ENCODE measurements around the gene SPTBN1. TPM values are rescaled to one million over a fixed set of nuclear protein-coding genes. Genes with fewer than 3 reads are reported as not detected.

The SPTBN1 gene
- total and polyA plus RNA-seq, 4 experiments from 2014 or later = 2.9 to 121 (median 87.3) TPM

- Histone ChIP-seq H3K36me3 (ENCODE audit: insufficient read depth, low read length) (no peaks in the 10 kb centered on the region), H3K9me3 (ENCODE audit: control insufficient read depth in 1 of 2, low read length in 2 of 2) (no peaks in the 10 kb centered on the region), H3K4me3 (ENCODE audit: low read length in 2 of 2) (no peak overlapping the region), H3K27me3 (ENCODE audit: insufficient read depth, low read length) (no peaks in the 10 kb centered on the region), H3K27ac (ENCODE audit: low read depth, low read length) (no peak overlapping the region), H3K4me1 (ENCODE audit: insufficient read depth, low read length) (no peaks in the 10 kb centered on the region)
- Mint-ChIP-seq H3K4me3 (no peak overlapping the region), H3K4me1 (peaks cover 4 to 13% (median 7%) of the 10 kb centered on the region in 4 donors), H3K27me3 (peaks cover 0 to 2% of the 10 kb centered on the region in 2 donors), H3K27ac (no peak overlapping the region), H3K36me3 (no peaks in the 10 kb centered on the region), H3K9me3 (no peaks in the 10 kb centered on the region)
- ChIA-PET POLR2A (ENCODE audit: partially characterized antibody) (no interaction called here), CTCF (ENCODE audit: partially characterized antibody) (no interaction called here)
- no peak for DNase-seq
- intact Hi-C loops (cut with micrococcal nuclease) = no loop called here
These were observed 27.9 kb upstream of the SPTBN1 start for GRCh38 chr2:54428108-54428831.

- DNase-seq = no peak
- POLR2A ChIA-PET (ENCODE audit: partially characterized antibody) = no interaction called here
- H3K27me3 ChIP-seq (ENCODE audit: insufficient read depth, low read length) = no peaks in the 10 kb centered on the region
- Mint-ChIP-seq H3K9me3 (no peaks in the 10 kb centered on the region), H3K27ac (no peak overlapping the region), H3K4me1 (peaks cover 4 to 13% (median 7%) of the 10 kb centered on the region in 4 donors), H3K36me3 (no peaks in the 10 kb centered on the region), H3K27me3 (peaks cover 1 to 2% of the 10 kb centered on the region in 2 donors), H3K4me3 (no peak overlapping the region)
- H3K27ac ChIP-seq (ENCODE audit: low read depth, low read length) = no peak overlapping the region
- H3K4me1 ChIP-seq (ENCODE audit: insufficient read depth, low read length) = no peaks in the 10 kb centered on the region
- intact Hi-C loops (cut with micrococcal nuclease) = no loop called here
- no peaks in the 10 kb centered on the region for H3K36me3 ChIP-seq (ENCODE audit: insufficient read depth, low read length)
- CTCF ChIA-PET (ENCODE audit: partially characterized antibody) = no interaction called here
- no peak overlapping the region for H3K4me3 ChIP-seq (ENCODE audit: low read length in 2 of 2)
- H3K9me3 ChIP-seq (ENCODE audit: control insufficient read depth in 1 of 2, low read length in 2 of 2) = no peaks in the 10 kb centered on the region
These were observed 27.1 kb upstream of the SPTBN1 start for GRCh38 chr2:54429054-54429453.

GRCh38 chr2:54429811-54430551 lies 26.1 kb upstream of the SPTBN1 start:
- Mint-ChIP-seq H3K9me3 (no peaks in the 10 kb centered on the region), H3K27ac (peak overlapping the region in 1 of 7 donors; percentile 58), H3K4me3 (peak overlapping the region in 2 of 8 donors; percentile 56 to 63), H3K27me3 (peaks cover 2 to 3% of the 10 kb centered on the region in 2 donors), H3K4me1 (peaks cover 4 to 13% (median 7%) of the 10 kb centered on the region in 4 donors), H3K36me3 (no peaks in the 10 kb centered on the region)
- POLR2A ChIA-PET (ENCODE audit: partially characterized antibody) = no interaction called here
- Histone ChIP-seq H3K4me3 (ENCODE audit: low read length in 2 of 2) (no peak overlapping the region), H3K4me1 (ENCODE audit: insufficient read depth, low read length) (no peaks in the 10 kb centered on the region), H3K36me3 (ENCODE audit: insufficient read depth, low read length) (no peaks in the 10 kb centered on the region), H3K27ac (ENCODE audit: low read depth, low read length) (no peak overlapping the region), H3K9me3 (ENCODE audit: control insufficient read depth in 1 of 2, low read length in 2 of 2) (no peaks in the 10 kb centered on the region), H3K27me3 (ENCODE audit: insufficient read depth, low read length) (no peaks in the 10 kb centered on the region)
- intact Hi-C loops (cut with micrococcal nuclease) = no loop called here
- DNase-seq = no peak
- CTCF ChIA-PET (ENCODE audit: partially characterized antibody) = no interaction called here

- no peak overlapping the region for H3K27ac Mint-ChIP-seq
- no peaks in the 10 kb centered on the region for H3K9me3 Mint-ChIP-seq
- CTCF ChIA-PET (ENCODE audit: partially characterized antibody) = no interaction called here
- H3K36me3 Mint-ChIP-seq = no peaks in the 10 kb centered on the region
- no peak overlapping the region for H3K4me3 Mint-ChIP-seq
- Histone ChIP-seq H3K4me1 (ENCODE audit: insufficient read depth, low read length) (no peaks in the 10 kb centered on the region), H3K4me3 (ENCODE audit: low read length in 2 of 2) (no peak overlapping the region), H3K36me3 (ENCODE audit: insufficient read depth, low read length) (no peaks in the 10 kb centered on the region), H3K27me3 (ENCODE audit: insufficient read depth, low read length) (no peaks in the 10 kb centered on the region), H3K27ac (ENCODE audit: low read depth, low read length) (no peak overlapping the region), H3K9me3 (ENCODE audit: control insufficient read depth in 1 of 2, low read length in 2 of 2) (no peaks in the 10 kb centered on the region)
- DNase-seq = no peak
- POLR2A ChIA-PET (ENCODE audit: partially characterized antibody) = no interaction called here
- intact Hi-C loops (cut with micrococcal nuclease) = no loop called here
- peaks cover 2 to 3% of the 10 kb centered on the region in 2 donors for H3K27me3 Mint-ChIP-seq
- H3K4me1 Mint-ChIP-seq = peaks cover 4 to 13% (median 7%) of the 10 kb centered on the region in 4 donors
These were observed 25.5 kb upstream of the SPTBN1 start for GRCh38 chr2:54430649-54431048.

- peak overlapping the region in 1 of 7 donors; percentile 4 for H3K27ac Mint-ChIP-seq
- POLR2A ChIA-PET (ENCODE audit: partially characterized antibody) = no interaction called here
- Histone ChIP-seq H3K27me3 (ENCODE audit: insufficient read depth, low read length) (no peaks in the 10 kb centered on the region), H3K4me3 (ENCODE audit: low read length in 2 of 2) (no peak overlapping the region), H3K36me3 (ENCODE audit: insufficient read depth, low read length) (no peaks in the 10 kb centered on the region), H3K27ac (ENCODE audit: low read depth, low read length) (no peak overlapping the region), H3K9me3 (ENCODE audit: control insufficient read depth in 1 of 2, low read length in 2 of 2) (no peaks in the 10 kb centered on the region), H3K4me1 (ENCODE audit: insufficient read depth, low read length) (no peaks in the 10 kb centered on the region)
- no peak for DNase-seq
- no peaks in the 10 kb centered on the region for H3K36me3 Mint-ChIP-seq
- CTCF ChIA-PET (ENCODE audit: partially characterized antibody) = no interaction called here
- no peak overlapping the region for H3K4me3 Mint-ChIP-seq
- H3K27me3 Mint-ChIP-seq = peaks cover 2 to 4% of the 10 kb centered on the region in 2 donors
- peaks cover 4 to 13% (median 7%) of the 10 kb centered on the region in 4 donors for H3K4me1 Mint-ChIP-seq
- no peaks in the 10 kb centered on the region for H3K9me3 Mint-ChIP-seq
- intact Hi-C loops (cut with micrococcal nuclease) = no loop called here
These were observed 23.7 kb upstream of the SPTBN1 start for GRCh38 chr2:54432251-54433015.

GRCh38 chr2:54434229-54434628 lies 21.9 kb upstream of the SPTBN1 start:
- POLR2A ChIA-PET (ENCODE audit: partially characterized antibody) = no interaction called here
- no peaks in the 10 kb centered on the region for H3K4me1 ChIP-seq (ENCODE audit: insufficient read depth, low read length)
- Mint-ChIP-seq H3K9me3 (no peaks in the 10 kb centered on the region), H3K27ac (no peak overlapping the region), H3K4me1 (peaks cover 4 to 12% (median 7%) of the 10 kb centered on the region in 4 donors), H3K27me3 (peaks cover 2 to 4% of the 10 kb centered on the region in 2 donors), H3K4me3 (no peak overlapping the region), H3K36me3 (no peaks in the 10 kb centered on the region)
- intact Hi-C loops (cut with micrococcal nuclease) = no loop called here
- no peaks in the 10 kb centered on the region for H3K36me3 ChIP-seq (ENCODE audit: insufficient read depth, low read length)
- CTCF ChIA-PET (ENCODE audit: partially characterized antibody) = interaction anchor here (1.0 kb wide), 1 partner anchor 270 kb away, joined by 3 read pairs; no protein-coding TSS in a partner anchor
- no peak overlapping the region for H3K4me3 ChIP-seq (ENCODE audit: low read length in 2 of 2)
- no peaks in the 10 kb centered on the region for H3K27me3 ChIP-seq (ENCODE audit: insufficient read depth, low read length)
- no peak for DNase-seq
- H3K9me3 ChIP-seq (ENCODE audit: control insufficient read depth in 1 of 2, low read length in 2 of 2) = no peaks in the 10 kb centered on the region
- H3K27ac ChIP-seq (ENCODE audit: low read depth, low read length) = no peak overlapping the region

GRCh38 chr2:54434711-54435110 lies 21.4 kb upstream of the SPTBN1 start:
- CTCF ChIA-PET (ENCODE audit: partially characterized antibody) = interaction anchor here (1.0 kb wide), 1 partner anchor 269 kb away, joined by 3 read pairs; no protein-coding TSS in a partner anchor
- Mint-ChIP-seq H3K27ac (no peak overlapping the region), H3K9me3 (no peaks in the 10 kb centered on the region), H3K4me1 (peaks cover 4 to 7% (median 6%) of the 10 kb centered on the region in 4 donors), H3K27me3 (peaks cover 2 to 4% of the 10 kb centered on the region in 2 donors), H3K36me3 (no peaks in the 10 kb centered on the region), H3K4me3 (no peak overlapping the region)
- H3K4me1 ChIP-seq (ENCODE audit: insufficient read depth, low read length) = no peaks in the 10 kb centered on the region
- DNase-seq = no peak
- H3K27me3 ChIP-seq (ENCODE audit: insufficient read depth, low read length) = no peaks in the 10 kb centered on the region
- H3K27ac ChIP-seq (ENCODE audit: low read depth, low read length) = no peak overlapping the region
- POLR2A ChIA-PET (ENCODE audit: partially characterized antibody) = no interaction called here
- no peaks in the 10 kb centered on the region for H3K36me3 ChIP-seq (ENCODE audit: insufficient read depth, low read length)
- intact Hi-C loops (cut with micrococcal nuclease) = no loop called here
- no peak overlapping the region for H3K4me3 ChIP-seq (ENCODE audit: low read length in 2 of 2)
- H3K9me3 ChIP-seq (ENCODE audit: control insufficient read depth in 1 of 2, low read length in 2 of 2) = no peaks in the 10 kb centered on the region
